Measurements from ENCODE around the gene VTCN1.
"Not testable (repeated sequence)": the region's sequence is repeated elsewhere in the genome, so short reads cannot be mapped to it uniquely, and the experiment has no call there.

VTCN1 gene

GRCh38 chr1:117210831-117211261, at the start of gene VTCN1:
VTCN1 (minus strand) TSS chr1:117210927; CDS start chr1:117210855, 72 bp downstream.
- no peak for DNase-seq
- TF ChIP-seq GATA1 (IDR thresholded peaks at IDR 0.05; ENCODE audit: low read depth, low read length) (no peak), POLR2A (IDR thresholded peaks at IDR 0.05; ENCODE audit: low read length) (no peak)

- TF ChIP-seq POLR2A (IDR thresholded peaks at IDR 0.05; ENCODE audit: low read length) (no peak), GATA1 (IDR thresholded peaks at IDR 0.05; ENCODE audit: low read depth, low read length) (no peak)
- DNase-seq, result no peak
These were observed 48.1 kb upstream of the VTCN1 start for GRCh38 chr1:117258791-117259190.

- not testable (repeated sequence) for DNase-seq
These were observed 47.3 kb upstream of the VTCN1 start for GRCh38 chr1:117258075-117258474.

- no peak for TF ChIP-seq POLR2A (IDR thresholded peaks at IDR 0.05; ENCODE audit: low read length)
- no peak for TF ChIP-seq GATA1 (IDR thresholded peaks at IDR 0.05; ENCODE audit: low read depth, low read length)
- no peak for DNase-seq
These were observed 46.6 kb upstream of the VTCN1 start for GRCh38 chr1:117257291-117257690.

GRCh38 chr1:117250061-117250606, 39.4 kb upstream of the VTCN1 start:
- no peak for TF ChIP-seq GATA1 (IDR thresholded peaks at IDR 0.05; ENCODE audit: low read depth, low read length)
- TF ChIP-seq POLR2A (IDR thresholded peaks at IDR 0.05; ENCODE audit: low read length), result no peak

GRCh38 chr1:117244971-117245370, 34.2 kb upstream of the VTCN1 start:
- DNase-seq, result no peak
- TF ChIP-seq GATA1 (IDR thresholded peaks at IDR 0.05; ENCODE audit: low read depth, low read length), result no peak
- no peak for TF ChIP-seq POLR2A (IDR thresholded peaks at IDR 0.05; ENCODE audit: low read length)

More at GRCh38 chr1:117250061-117250606, 39.4 kb upstream of the VTCN1 start:
- no peak for DNase-seq

- TF ChIP-seq GATA1 (IDR thresholded peaks at IDR 0.05; ENCODE audit: low read depth, low read length) (no peak), POLR2A (IDR thresholded peaks at IDR 0.05; ENCODE audit: low read length) (no peak)
- no peak for DNase-seq
These were observed 33.6 kb upstream of the VTCN1 start for GRCh38 chr1:117244306-117244705.

GRCh38 chr1:117241512-117241911, 30.8 kb upstream of the VTCN1 start:
- DNase-seq, result no peak
- TF ChIP-seq POLR2A (IDR thresholded peaks at IDR 0.05; ENCODE audit: low read length), result no peak
- no peak for TF ChIP-seq GATA1 (IDR thresholded peaks at IDR 0.05; ENCODE audit: low read depth, low read length)

- no peak for TF ChIP-seq POLR2A (IDR thresholded peaks at IDR 0.05; ENCODE audit: low read length)
- TF ChIP-seq GATA1 (IDR thresholded peaks at IDR 0.05; ENCODE audit: low read depth, low read length), result no peak
- DNase-seq, result no peak
These were observed 29.8 kb upstream of the VTCN1 start for GRCh38 chr1:117240547-117240946.

- DNase-seq, result no peak
- TF ChIP-seq POLR2A (IDR thresholded peaks at IDR 0.05; ENCODE audit: low read length) (no peak), GATA1 (IDR thresholded peaks at IDR 0.05; ENCODE audit: low read depth, low read length) (no peak)
These were observed 28.7 kb upstream of the VTCN1 start for GRCh38 chr1:117239467-117239866.

GRCh38 chr1:117237726-117238381, 27.1 kb upstream of the VTCN1 start:
- no peak for TF ChIP-seq GATA1 (IDR thresholded peaks at IDR 0.05; ENCODE audit: low read depth, low read length)
- TF ChIP-seq POLR2A (IDR thresholded peaks at IDR 0.05; ENCODE audit: low read length), result no peak
- DNase-seq, result no peak

GRCh38 chr1:117235863-117236465, 25.2 kb upstream of the VTCN1 start:
- TF ChIP-seq GATA1 (IDR thresholded peaks at IDR 0.05; ENCODE audit: low read depth, low read length), result no peak
- no peak for TF ChIP-seq POLR2A (IDR thresholded peaks at IDR 0.05; ENCODE audit: low read length)
- DNase-seq, result no peak

- DNase-seq, result no peak
- TF ChIP-seq POLR2A (IDR thresholded peaks at IDR 0.05; ENCODE audit: low read length) (no peak), GATA1 (IDR thresholded peaks at IDR 0.05; ENCODE audit: low read depth, low read length) (no peak)
These were observed 21.8 kb upstream of the VTCN1 start for GRCh38 chr1:117232531-117232930.

GRCh38 chr1:117231748-117232373, 21.1 kb upstream of the VTCN1 start:
- TF ChIP-seq GATA1 (IDR thresholded peaks at IDR 0.05; ENCODE audit: low read depth, low read length) (no peak), POLR2A (IDR thresholded peaks at IDR 0.05; ENCODE audit: low read length) (no peak)
- DNase-seq, result no peak

Data from erythroblast (primary cell).